Esophagus muscularis mucosa (tissue), 3 donors: ENCODE data around the gene LYL1.
A peak's percentile ranks its signal among the peaks of the same experiment; 100 is the strongest.

Experiments
- POLR2A ChIP-seq: fragments of 450-650 bp; IDR thresholded peaks from one replicate; pipeline ENCODE4 v1.6.1; 2017; ENCODE audit warnings: antibody characterized with exemption, moderate library complexity, mild to moderate bottlenecking, low read depth
- TF ChIP-seq, protein P1 (sequence below), 3 experiments: fragments of 200-600 bp in 2 of 3; fragments of 450-650 bp in 1 of 3; sonication (generic) in 2 of 3; IDR thresholded peaks; one replicate each; pipeline ENCODE4 v1.5.1; 2017 to 2019; ENCODE audit warnings: antibody characterized with exemption in 3 of 3, mild to moderate bottlenecking in 2 of 3, moderate library complexity in 1 of 3

DNA sequence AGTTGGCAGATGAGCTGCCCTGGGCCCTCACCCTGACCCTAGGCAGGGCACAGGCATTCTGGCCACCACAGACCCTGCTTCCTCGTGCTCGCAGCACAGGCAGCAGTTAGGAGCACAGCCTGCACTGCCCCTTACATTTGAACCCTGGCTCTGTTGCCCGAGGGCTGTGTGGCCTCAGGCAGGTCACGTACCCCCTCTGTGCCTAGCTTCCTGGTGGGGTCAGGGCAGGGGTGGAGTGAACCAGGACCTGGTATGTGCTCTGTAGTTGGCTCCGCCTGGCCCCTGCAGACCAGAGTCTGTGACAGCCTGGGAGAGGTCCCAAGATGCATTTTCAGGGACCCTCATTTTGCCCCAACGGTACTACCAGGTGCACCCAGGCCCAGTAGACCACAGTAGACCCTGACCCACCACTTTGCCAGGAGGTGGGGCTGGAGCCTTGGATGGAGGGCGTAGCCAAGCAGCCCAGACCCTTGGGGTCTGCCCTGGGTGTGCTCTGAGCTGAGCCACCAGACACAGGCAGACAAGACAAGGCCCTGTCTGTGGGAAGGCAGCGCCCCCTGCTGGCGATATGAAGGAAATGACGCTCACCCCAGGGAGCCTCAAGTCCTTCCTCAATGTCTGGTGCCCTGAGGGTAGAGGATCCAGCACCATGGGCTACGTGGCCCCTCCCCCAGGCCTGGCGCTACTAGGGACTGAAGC is 9.1 kb downstream of the LYL1 start:
- no peak for TF ChIP-seq POLR2A
- TF ChIP-seq, protein P1, sequence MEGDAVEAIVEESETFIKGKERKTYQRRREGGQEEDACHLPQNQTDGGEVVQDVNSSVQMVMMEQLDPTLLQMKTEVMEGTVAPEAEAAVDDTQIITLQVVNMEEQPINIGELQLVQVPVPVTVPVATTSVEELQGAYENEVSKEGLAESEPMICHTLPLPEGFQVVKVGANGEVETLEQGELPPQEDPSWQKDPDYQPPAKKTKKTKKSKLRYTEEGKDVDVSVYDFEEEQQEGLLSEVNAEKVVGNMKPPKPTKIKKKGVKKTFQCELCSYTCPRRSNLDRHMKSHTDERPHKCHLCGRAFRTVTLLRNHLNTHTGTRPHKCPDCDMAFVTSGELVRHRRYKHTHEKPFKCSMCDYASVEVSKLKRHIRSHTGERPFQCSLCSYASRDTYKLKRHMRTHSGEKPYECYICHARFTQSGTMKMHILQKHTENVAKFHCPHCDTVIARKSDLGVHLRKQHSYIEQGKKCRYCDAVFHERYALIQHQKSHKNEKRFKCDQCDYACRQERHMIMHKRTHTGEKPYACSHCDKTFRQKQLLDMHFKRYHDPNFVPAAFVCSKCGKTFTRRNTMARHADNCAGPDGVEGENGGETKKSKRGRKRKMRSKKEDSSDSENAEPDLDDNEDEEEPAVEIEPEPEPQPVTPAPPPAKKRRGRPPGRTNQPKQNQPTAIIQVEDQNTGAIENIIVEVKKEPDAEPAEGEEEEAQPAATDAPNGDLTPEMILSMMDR (IDR thresholded peaks at IDR 0.05), result peak; percentile 94 to 97 (median 97)
